IMR-90 (cell line): ENCODE measurements around the gene ESR2. TPM values are rescaled to one million over a fixed set of nuclear protein-coding genes. Genes with fewer than 3 reads are reported as not detected.

Experiments
- ATAC-seq: fragments of 200-7000 bp; cut with Tn5 transposase; 2 replicates; pipeline ENCODE4 v1.9.1; 2020; ENCODE audit warnings: low read depth, mild to moderate bottlenecking, moderate library complexity
- BruUV-seq: library from RNA; stranded (reverse); fragments of 400-500 nt; replicated peaks from 2 replicates; lab custom pipeline; 2021; lab: Mats Ljungman, UMichigan
- CTCF ChIA-PET: fragments of 300-600 bp; formaldehyde crosslinking; extraction: SDS; loops from one replicate; lab custom pipeline; 2021; ENCODE audit warnings: antibody characterized with exemption; lab: Yijun Ruan, JAX
- POLR2A ChIA-PET: fragments of 300-600 bp; sonication (Branson Sonifier 250); formaldehyde crosslinking; loops from one replicate; lab custom pipeline; 2022; ENCODE audit warnings: antibody characterized with exemption; ENCODE audit not compliant: unreplicated experiment; lab: Charles Lee
- DNase-seq: peaks from one replicate; pipeline ENCODE4 v3.0.0; 2013
- H2AFZ ChIP-seq: replicated peaks from 2 replicates; pipeline ENCODE3; 2013; ENCODE audit warnings: low read length, mild to moderate bottlenecking; ENCODE audit not compliant: poor library complexity
- H2AK5ac ChIP-seq: 2 replicates; pipeline ENCODE4 v1.6.1; 2013; ENCODE audit warnings: low read depth, low read length, inconsistent platforms
- H2AK9ac ChIP-seq: replicated peaks from 2 replicates; pipeline ENCODE3; 2013; ENCODE audit warnings: mild to moderate bottlenecking, low read depth, low read length, moderate library complexity; ENCODE audit not compliant: poor library complexity
- H2BK120ac ChIP-seq: 2 replicates; pipeline ENCODE4 v1.6.1; 2013; ENCODE audit warnings: low read depth, low read length, inconsistent platforms
- H2BK15ac ChIP-seq: 3 replicates; pipeline ENCODE4 v1.6.1; 2013; ENCODE audit warnings: low read depth, low read length, inconsistent platforms
- H2BK20ac ChIP-seq: 2 replicates; pipeline ENCODE4 v1.6.1; 2013; ENCODE audit warnings: low read depth, mild to moderate bottlenecking, inconsistent platforms, low read length, moderate library complexity
- H2BK5ac ChIP-seq: 2 replicates; pipeline ENCODE4 v1.6.1; 2013; ENCODE audit warnings: mild to moderate bottlenecking, low read depth, low read length, inconsistent platforms; ENCODE audit not compliant: poor library complexity, severe bottlenecking
- H3K14ac ChIP-seq: replicated peaks from 2 replicates; pipeline ENCODE4 v1.6.1; 2013; ENCODE audit warnings: low read depth, low read length, inconsistent platforms
- H3K18ac ChIP-seq: 2 replicates; pipeline ENCODE4 v1.6.1; 2013; ENCODE audit warnings: low read depth, low read length, control low read depth
- H3K23ac ChIP-seq: 2 replicates; pipeline ENCODE4 v1.6.1; 2013; ENCODE audit warnings: low read depth, low read length, inconsistent platforms
- H3K27ac ChIP-seq: 2 replicates; pipeline ENCODE4 v1.5.1; 2013; ENCODE audit warnings: mild to moderate bottlenecking, control low read depth, low read length; ENCODE audit not compliant: insufficient read depth
- H3K27me3 ChIP-seq: 2 replicates; pipeline ENCODE4 v1.6.1; 2013; ENCODE audit warnings: low read length; ENCODE audit not compliant: control insufficient read depth, insufficient read depth
- H3K36me3 ChIP-seq: 2 replicates; pipeline ENCODE4 v1.6.1; 2013; ENCODE audit warnings: low read length, mixed read lengths; ENCODE audit not compliant: control insufficient read depth, insufficient read depth
- H3K4ac ChIP-seq: 2 replicates; pipeline ENCODE4 v1.6.1; 2013; ENCODE audit warnings: low read depth, low read length, inconsistent platforms
- H3K4me1 ChIP-seq: 2 replicates; pipeline ENCODE4 v1.6.1; 2013; ENCODE audit warnings: low read length, mixed read lengths; ENCODE audit not compliant: control insufficient read depth, insufficient read depth
- H3K4me2 ChIP-seq: 2 replicates; pipeline ENCODE4 v1.6.1; 2013; ENCODE audit warnings: low read depth, mild to moderate bottlenecking, control low read depth, low read length, moderate library complexity
- H3K4me3 ChIP-seq: 2 replicates; pipeline ENCODE4 v1.5.1; 2013; ENCODE audit warnings: low read depth, mild to moderate bottlenecking, control low read depth, low read length, moderate library complexity; ENCODE audit not compliant: insufficient read depth
- H3K56ac ChIP-seq: 2 replicates; pipeline ENCODE4 v1.6.1; 2013; ENCODE audit warnings: low read length, inconsistent platforms; ENCODE audit not compliant: insufficient read depth; ENCODE audit errors: extremely low read depth
- H3K79me1 ChIP-seq, 2 experiments: 2 replicates each; pipeline ENCODE4 v1.6.1; 2013; ENCODE audit warnings: low read length in 2 of 2, inconsistent platforms in 1 of 2, low read depth in 1 of 2
- H3K9ac ChIP-seq: 2 replicates; pipeline ENCODE4 v1.6.1; 2013; ENCODE audit warnings: low read depth, low read length, control low read depth
- H3K9me1 ChIP-seq: 2 replicates; pipeline ENCODE4 v1.6.1; 2013; ENCODE audit warnings: low read length, inconsistent platforms; ENCODE audit not compliant: insufficient read depth
- H3K9me3 ChIP-seq: 2 replicates; pipeline ENCODE4 v1.6.1; 2013; ENCODE audit warnings: low read length; ENCODE audit not compliant: control insufficient read depth, insufficient read depth
- H4K20me1 ChIP-seq: 2 replicates; pipeline ENCODE4 v1.6.1; 2013; ENCODE audit warnings: low read length, inconsistent platforms; ENCODE audit not compliant: insufficient read depth
- H4K5ac ChIP-seq: 2 replicates; pipeline ENCODE4 v1.6.1; 2013; ENCODE audit warnings: mild to moderate bottlenecking, low read depth, low read length, control low read depth
- H4K8ac ChIP-seq, 2 experiments: 2 replicates each; pipeline ENCODE4 v1.6.1; 2013; ENCODE audit warnings: low read depth in 2 of 2, low read length in 2 of 2, control low read depth in 1 of 2, inconsistent platforms in 1 of 2
- H4K91ac ChIP-seq: 2 replicates; pipeline ENCODE4 v1.6.1; 2013; ENCODE audit warnings: low read depth, low read length, inconsistent platforms; ENCODE audit not compliant: insufficient read depth
- CEBPB ChIP-seq: IDR thresholded peaks from 2 replicates; pipeline ENCODE4 v1.6.1; 2012; ENCODE audit warnings: low read depth, low read length, improper control_type of control experiment
- CHD1 ChIP-seq: IDR thresholded peaks from 2 replicates; pipeline ENCODE4 v1.6.1; 2012; ENCODE audit warnings: low read depth, low read length, improper control_type of control experiment
- CTCF ChIP-seq: conservative IDR thresholded peaks from 2 replicates; pipeline ENCODE4 v1.5.1; 2012; ENCODE audit warnings: mild to moderate bottlenecking, low read depth, low read length, improper control_type of control experiment
- ELK1 ChIP-seq: fragments of 150-350 bp; IDR thresholded peaks from 2 replicates; pipeline ENCODE4 v1.6.1; 2016; ENCODE audit warnings: low read depth, mild to moderate bottlenecking, low read length, moderate library complexity, borderline replicate concordance
- MAFK ChIP-seq: IDR thresholded peaks from 2 replicates; pipeline ENCODE4 v1.6.1; 2012; ENCODE audit warnings: low read depth, low read length, improper control_type of control experiment
- NFE2L2 ChIP-seq: fragments of 150-350 bp; IDR thresholded peaks from 2 replicates; pipeline ENCODE4 v1.6.1; 2016; ENCODE audit warnings: low read depth, mild to moderate bottlenecking, low read length
- POLR2A ChIP-seq: IDR thresholded peaks from 2 replicates; pipeline ENCODE4 v1.6.1; 2012; ENCODE audit warnings: mild to moderate bottlenecking, low read depth, low read length
- RAD21 ChIP-seq: IDR thresholded peaks from 2 replicates; pipeline ENCODE4 v1.6.1; 2012; ENCODE audit warnings: low read length, improper control_type of control experiment
- RCOR1 ChIP-seq: IDR thresholded peaks from 2 replicates; pipeline ENCODE4 v1.6.1; 2012; ENCODE audit warnings: mild to moderate bottlenecking, low read length, improper control_type of control experiment; ENCODE audit not compliant: insufficient replicate concordance
- RFX5 ChIP-seq: IDR thresholded peaks from 2 replicates; pipeline ENCODE4 v1.8.0; 2012; ENCODE audit warnings: low read depth, mild to moderate bottlenecking, low read length, moderate library complexity
- SMC3 ChIP-seq: fragments of 150-350 bp; IDR thresholded peaks from 2 replicates; pipeline ENCODE4 v1.6.1; 2016; ENCODE audit warnings: low read depth, mild to moderate bottlenecking, antibody characterized with exemption, low read length, moderate library complexity
- USF2 ChIP-seq: fragments of 150-350 bp; IDR thresholded peaks from 2 replicates; pipeline ENCODE4 v1.6.1; 2017; ENCODE audit warnings: mild to moderate bottlenecking, antibody characterized with exemption, low read length, low read depth
- WGBS, 2 experiments: methylation state at CpG; one replicate each; pipeline versions ENCODE4 v1.1.5 to v1.1.7; 2013; ENCODE audit warnings: missing lambda C conversion rate in 2 of 2; ENCODE audit not compliant: insufficient read length in 1 of 2; ENCODE audit errors: extremely low coverage in 2 of 2; 5-methylcytosine and 5-hydroxymethylcytosine counted together
- dilution Hi-C: fragments of 300-500 bp; cut with HindIII; formaldehyde crosslinking; loops from one replicate; pipeline ENCODE4 v1.14.3; 2018; ENCODE audit warnings: low sequenced_read_pairs; ENCODE audit not compliant: unreplicated experiment
- in situ Hi-C: fragments of 300-500 bp; cut with MboI; formaldehyde crosslinking; loops from 3 replicates; pipeline ENCODE4 v1.14.3; 2019; ENCODE audit warnings: low sequenced_read_pairs, inconsistent platforms, mixed read lengths
- intact Hi-C: fragments of 100-400 bp; cut with micrococcal nuclease; formaldehyde crosslinking; loops from 2 replicates; pipeline ENCODE4 v1.10.0; 2022
- polyA plus RNA-seq, 3 experiments: library from polyadenylated mRNA; depleted of rRNA; stranded (reverse); fragments of >200 nt; gene quantifications; 2 replicates each; pipeline ENCODE4 v1.2.3, GENCODE V29; 2012; ENCODE audit warnings: low replicate concordance in 1 of 3
- total RNA-seq: library from RNA; depleted of rRNA; stranded (reverse); fragments of >200 nt; gene quantifications from 2 replicates; pipeline ENCODE4 v1.2.3, GENCODE V29; 2012

ESR2 gene
- total and polyA plus RNA-seq, 2 of the 4 experiments (the other 2 are of a cell fraction) = under 0.01 to 0.03 TPM

- intact Hi-C loops = no loop called here
- no peak overlapping the region for H4K5ac ChIP-seq
- no peak overlapping the region for H3K56ac ChIP-seq
- TF ChIP-seq RFX5 (no peak), USF2 (no peak), ELK1 (no peak), RCOR1 (no peak), NFE2L2 (no peak), CTCF (no peak), POLR2A (no peak), SMC3 (no peak), CEBPB (no peak), MAFK (no peak), RAD21 (no peak), CHD1 (no peak)
- no peak for DNase-seq
- H2BK15ac ChIP-seq = no peak overlapping the region
- H3K9me1 ChIP-seq = no peaks in the 10 kb centered on the region
- no peak for ATAC-seq
- H3K14ac ChIP-seq = no peak overlapping the region
- H3K9me3 ChIP-seq = no peaks in the 10 kb centered on the region
- no peak overlapping the region for H3K18ac ChIP-seq
- no peak overlapping the region for H3K9ac ChIP-seq
- no peaks in the 10 kb centered on the region for H3K79me1 ChIP-seq
- H2BK5ac ChIP-seq = no peak overlapping the region
- H2AFZ ChIP-seq = no peak overlapping the region
- no peak overlapping the region for H2AK5ac ChIP-seq
- dilution Hi-C loops = no loop called here
- no peak overlapping the region for H4K8ac ChIP-seq
- H3K4ac ChIP-seq = no peak overlapping the region
- no peak overlapping the region for H3K27ac ChIP-seq
- H4K91ac ChIP-seq = no peak overlapping the region
- H3K36me3 ChIP-seq = no peaks in the 10 kb centered on the region
- POLR2A ChIA-PET = no interaction called here
- peaks cover 5% of the 10 kb centered on the region for H3K4me1 ChIP-seq
- H3K4me2 ChIP-seq = no peak overlapping the region
- no peak overlapping the region for H2BK20ac ChIP-seq
- CTCF ChIA-PET = interaction anchor here (0.6 kb wide), 1 partner anchor 160 kb away, joined by 3 read pairs; no protein-coding TSS in a partner anchor
- H3K23ac ChIP-seq = no peak overlapping the region
- H3K4me3 ChIP-seq = no peak overlapping the region
- in situ Hi-C loops = no loop called here
- no TSS peak for BruUV-seq
- H3K27me3 ChIP-seq = no peaks in the 10 kb centered on the region
- no CpG with 5 or more reads among the region's 1 CpG for WGBS, 2 experiments
- H4K20me1 ChIP-seq = no peaks in the 10 kb centered on the region
- H2AK9ac ChIP-seq = no peak overlapping the region
- H2BK120ac ChIP-seq = no peak overlapping the region
Observed at GRCh38 chr14:64091217-64091616, 203.0 kb downstream of the ESR2 start.
